H9 (cell line): ENCODE measurements around the gene IDH2. TPM values are rescaled to one million over a fixed set of nuclear protein-coding genes. Genes with fewer than 3 reads are reported as not detected.

Source experiments
- DNase-seq: peaks from one replicate; pipeline ENCODE4 v3.0.0-alpha.2; 2017
- H2AFZ ChIP-seq: one replicate; pipeline ENCODE4 v1.6.1; 2013; ENCODE audit warnings: mild to moderate bottlenecking, low read length, control low read depth, moderate library complexity
- H2AK5ac ChIP-seq: 2 replicates; pipeline ENCODE4 v1.6.1; 2013; ENCODE audit warnings: low read length, control low read depth, mixed read lengths; ENCODE audit not compliant: insufficient read length
- H2BK120ac ChIP-seq: one replicate; pipeline ENCODE4 v1.6.1; 2013; ENCODE audit warnings: low read depth, mild to moderate bottlenecking, low read length, control low read depth, inconsistent platforms; ENCODE audit not compliant: poor library complexity, severe bottlenecking
- H2BK12ac ChIP-seq: 2 replicates; pipeline ENCODE4 v1.6.1; 2013; ENCODE audit warnings: low read length, control low read depth, mixed read lengths, low read depth; ENCODE audit not compliant: insufficient read length
- H2BK15ac ChIP-seq: 2 replicates; pipeline ENCODE4 v1.6.1; 2013; ENCODE audit warnings: low read depth, low read length, control low read depth
- H2BK20ac ChIP-seq: one replicate; pipeline ENCODE4 v1.6.1; 2013; ENCODE audit warnings: low read depth, mild to moderate bottlenecking, low read length, control low read depth, inconsistent platforms; ENCODE audit not compliant: poor library complexity, severe bottlenecking
- H2BK5ac ChIP-seq: 2 replicates; pipeline ENCODE4 v1.6.1; 2013; ENCODE audit warnings: low read length, control low read depth, mixed read lengths; ENCODE audit not compliant: insufficient read length
- H3K14ac ChIP-seq: 2 replicates; pipeline ENCODE4 v1.6.1; 2013; ENCODE audit warnings: low read length, control low read depth; ENCODE audit not compliant: insufficient read depth
- H3K18ac ChIP-seq: 2 replicates; pipeline ENCODE4 v1.6.1; 2013; ENCODE audit warnings: low read depth, mild to moderate bottlenecking, mixed read lengths, low read length, control low read depth; ENCODE audit not compliant: insufficient read length
- H3K23ac ChIP-seq: 2 replicates; pipeline ENCODE4 v1.6.1; 2013; ENCODE audit warnings: low read length, control low read depth, mixed read lengths, low read depth; ENCODE audit not compliant: insufficient read length
- H3K23me2 ChIP-seq: 2 replicates; pipeline ENCODE4 v1.6.1; 2013; ENCODE audit warnings: low read depth, mild to moderate bottlenecking, mixed read lengths, low read length, control low read depth; ENCODE audit not compliant: insufficient read length, poor library complexity, severe bottlenecking
- H3K27ac ChIP-seq: 2 replicates; pipeline ENCODE4 v1.5.1; 2013; ENCODE audit warnings: low read length, control low read depth, mixed read lengths, low read depth; ENCODE audit not compliant: insufficient read length
- H3K27me3 ChIP-seq: 2 replicates; pipeline ENCODE4 v1.6.1; 2013; ENCODE audit warnings: low read length, control low read depth, inconsistent platforms; ENCODE audit not compliant: insufficient read depth
- H3K4ac ChIP-seq: 2 replicates; pipeline ENCODE4 v1.6.1; 2013; ENCODE audit warnings: low read depth, mild to moderate bottlenecking, control low read depth, inconsistent platforms, low read length, moderate library complexity
- H3K4me1 ChIP-seq: 2 replicates; pipeline ENCODE4 v1.6.1; 2013; ENCODE audit warnings: low read length, control low read depth, inconsistent platforms; ENCODE audit not compliant: insufficient read depth
- H3K4me2 ChIP-seq: 2 replicates; pipeline ENCODE4 v1.6.1; 2013; ENCODE audit warnings: low read length, control low read depth, mixed read lengths; ENCODE audit not compliant: insufficient read length, insufficient read depth
- H3K56ac ChIP-seq: 2 replicates; pipeline ENCODE4 v1.6.1; 2013; ENCODE audit warnings: low read depth, mild to moderate bottlenecking, mixed read lengths, low read length, control low read depth; ENCODE audit not compliant: insufficient read length
- H3K79me1 ChIP-seq: 2 replicates; pipeline ENCODE4 v1.6.1; 2013; ENCODE audit warnings: low read depth, mild to moderate bottlenecking, moderate library complexity, low read length, control low read depth, inconsistent platforms; ENCODE audit not compliant: insufficient read depth, poor library complexity, severe bottlenecking
- H3K79me2 ChIP-seq: 2 replicates; pipeline ENCODE4 v1.6.1; 2013; ENCODE audit warnings: low read length, control low read depth, inconsistent platforms; ENCODE audit not compliant: insufficient read depth
- H3K9ac ChIP-seq: 2 replicates; pipeline ENCODE4 v1.6.1; 2013; ENCODE audit warnings: low read length, control low read depth, mixed read lengths; ENCODE audit not compliant: insufficient read length; ENCODE audit errors: extremely low read depth
- H3K9me3 ChIP-seq: one replicate; pipeline ENCODE4 v1.6.1; 2013; ENCODE audit warnings: low read depth, low read length, inconsistent platforms; ENCODE audit not compliant: control insufficient read depth
- H3T11ph ChIP-seq: one replicate; pipeline ENCODE4 v1.6.1; 2013; ENCODE audit warnings: mild to moderate bottlenecking, low read length, control low read depth, inconsistent platforms
- H4K20me1 ChIP-seq: one replicate; pipeline ENCODE4 v1.6.1; 2013; ENCODE audit not compliant: control insufficient read depth, insufficient read length, insufficient read depth
- H4K5ac ChIP-seq: 2 replicates; pipeline ENCODE4 v1.6.1; 2013; ENCODE audit warnings: low read depth, mild to moderate bottlenecking, mixed read lengths, low read length, control low read depth; ENCODE audit not compliant: insufficient read length
- H4K8ac ChIP-seq: replicated peaks from 2 replicates; pipeline ENCODE4 v1.6.1; 2013; ENCODE audit warnings: low read length, control low read depth, mixed read lengths, low read depth; ENCODE audit not compliant: insufficient read length
- H4K91ac ChIP-seq: 2 replicates; pipeline ENCODE4 v1.6.1; 2013; ENCODE audit warnings: low read depth, mild to moderate bottlenecking, moderate library complexity, mixed read lengths, low read length, control low read depth; ENCODE audit not compliant: insufficient read length
- H3K27ac Mint-ChIP-seq, 3 experiments: 2 replicates in 2 of 3; 3 replicates in 1 of 3; pipeline ENCODE4 v1.8.0; 2020 to 2021; ENCODE audit warnings: mixed read lengths in 3 of 3, mild to moderate bottlenecking in 1 of 3, moderate library complexity in 1 of 3
- H3K27me3 Mint-ChIP-seq: 2 replicates; pipeline ENCODE4 v1.8.0; 2021; ENCODE audit warnings: low read depth, mild to moderate bottlenecking, moderate library complexity, mixed read lengths
- H3K36me3 Mint-ChIP-seq, 3 experiments: 2 replicates in 2 of 3; 3 replicates in 1 of 3; pipeline ENCODE4 v1.8.0; 2020 to 2021; ENCODE audit warnings: low read depth in 3 of 3, mixed read lengths in 3 of 3; ENCODE audit not compliant: insufficient read depth in 1 of 3
- H3K4me1 Mint-ChIP-seq, 2 experiments: 2 replicates each; pipeline ENCODE4 v1.8.0; 2020; ENCODE audit warnings: mixed read lengths in 2 of 2
- H3K4me3 Mint-ChIP-seq, 2 experiments: 2 replicates in 1 of 2; 3 replicates in 1 of 2; pipeline ENCODE4 v1.8.0; 2020 to 2021; ENCODE audit warnings: mild to moderate bottlenecking in 2 of 2, mixed read lengths in 2 of 2, moderate library complexity in 1 of 2
- H3K9me3 Mint-ChIP-seq, 2 experiments: 2 replicates in 1 of 2; 3 replicates in 1 of 2; pipeline ENCODE4 v1.8.0; 2020; ENCODE audit warnings: mild to moderate bottlenecking in 2 of 2, mixed read lengths in 2 of 2, moderate library complexity in 1 of 2
- whole genome bisulfite sequencing: extraction: QIAGEN DNeasy Blood & Tissue Kit; methylation state at CpG from one replicate; pipeline ENCODE4 v1.1.7; 2013; ENCODE audit warnings: missing lambda C conversion rate, low lambda C conversion rate, mixed read lengths; ENCODE audit not compliant: insufficient read length; ENCODE audit errors: extremely low coverage; 5-methylcytosine and 5-hydroxymethylcytosine counted together
- total RNA-seq: library from RNA; stranded (reverse); gene quantifications from 2 replicates; pipeline ENCODE4 v1.2.1, GENCODE V29; 2021
- TF ChIP-seq, protein P1 (sequence below): fragments of 200-600 bp; sonication (generic); conservative IDR thresholded peaks from 3 replicates; pipeline ENCODE4 v1.8.0; 2021; ENCODE audit warnings: antibody characterized with exemption, mild to moderate bottlenecking

The IDH2 gene
- total RNA-seq, 1 experiment from 2014 or later, result 57.7 TPM

GRCh38 chr15:90059208-90059985 is 42.9 kb downstream of the IDH2 start:
- Histone ChIP-seq H4K20me1 (peaks cover 2% of the 10 kb centered on the region), H3K27me3 (no peaks in the 10 kb centered on the region), H3K23me2 (no peaks in the 10 kb centered on the region), H2AFZ (no peak overlapping the region), H4K91ac (peak overlapping the region; percentile 49), H3K23ac (no peak overlapping the region), H3K79me2 (no peaks in the 10 kb centered on the region), H2BK5ac (peak overlapping the region; percentile 65), H4K5ac (no peak overlapping the region), H3K9ac (no peak overlapping the region), H3K4ac (no peak overlapping the region), H3K79me1 (no peaks in the 10 kb centered on the region), H3K56ac (no peak overlapping the region), H2BK15ac (no peak overlapping the region), H3K27ac (no peak overlapping the region), H2AK5ac (no peak overlapping the region), H2BK12ac (no peak overlapping the region), H2BK20ac (no peak overlapping the region), H3T11ph (no peak overlapping the region), H3K4me1 (peaks cover 20% of the 10 kb centered on the region; the same call in 1 of the 2 replicates), H3K9me3 (no peaks in the 10 kb centered on the region), H3K18ac (peak overlapping the region; percentile 38), H3K4me2 (no peak overlapping the region), H4K8ac (no peak overlapping the region), H2BK120ac (no peak overlapping the region), H3K14ac (peak overlapping the region; percentile 27)
- peak; percentile 84 for DNase-seq
- Mint-ChIP-seq H3K4me1 (peaks cover 54 to 58% of the 10 kb centered on the region in 2 experiments), H3K27me3 (no peaks in the 10 kb centered on the region), H3K9me3 (no peaks in the 10 kb centered on the region; a peak in 1 of 5 replicates), H3K36me3 (0 out of 7 replicates have a peak, but pooled peaks cover 0 to 4% (median 0%) of the 10 kb centered on the region in 3 experiments), H3K4me3 (no peak overlapping the region), H3K27ac (peak overlapping the region; percentile 86 to 95 (median 93))
- TF ChIP-seq, protein P1, sequence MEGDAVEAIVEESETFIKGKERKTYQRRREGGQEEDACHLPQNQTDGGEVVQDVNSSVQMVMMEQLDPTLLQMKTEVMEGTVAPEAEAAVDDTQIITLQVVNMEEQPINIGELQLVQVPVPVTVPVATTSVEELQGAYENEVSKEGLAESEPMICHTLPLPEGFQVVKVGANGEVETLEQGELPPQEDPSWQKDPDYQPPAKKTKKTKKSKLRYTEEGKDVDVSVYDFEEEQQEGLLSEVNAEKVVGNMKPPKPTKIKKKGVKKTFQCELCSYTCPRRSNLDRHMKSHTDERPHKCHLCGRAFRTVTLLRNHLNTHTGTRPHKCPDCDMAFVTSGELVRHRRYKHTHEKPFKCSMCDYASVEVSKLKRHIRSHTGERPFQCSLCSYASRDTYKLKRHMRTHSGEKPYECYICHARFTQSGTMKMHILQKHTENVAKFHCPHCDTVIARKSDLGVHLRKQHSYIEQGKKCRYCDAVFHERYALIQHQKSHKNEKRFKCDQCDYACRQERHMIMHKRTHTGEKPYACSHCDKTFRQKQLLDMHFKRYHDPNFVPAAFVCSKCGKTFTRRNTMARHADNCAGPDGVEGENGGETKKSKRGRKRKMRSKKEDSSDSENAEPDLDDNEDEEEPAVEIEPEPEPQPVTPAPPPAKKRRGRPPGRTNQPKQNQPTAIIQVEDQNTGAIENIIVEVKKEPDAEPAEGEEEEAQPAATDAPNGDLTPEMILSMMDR, result no peak
- no CpG with 5 or more reads among the region's 21 CpGs for WGBS
